ENCODE results near the gene DFFB.

The DFFB gene

DNA sequence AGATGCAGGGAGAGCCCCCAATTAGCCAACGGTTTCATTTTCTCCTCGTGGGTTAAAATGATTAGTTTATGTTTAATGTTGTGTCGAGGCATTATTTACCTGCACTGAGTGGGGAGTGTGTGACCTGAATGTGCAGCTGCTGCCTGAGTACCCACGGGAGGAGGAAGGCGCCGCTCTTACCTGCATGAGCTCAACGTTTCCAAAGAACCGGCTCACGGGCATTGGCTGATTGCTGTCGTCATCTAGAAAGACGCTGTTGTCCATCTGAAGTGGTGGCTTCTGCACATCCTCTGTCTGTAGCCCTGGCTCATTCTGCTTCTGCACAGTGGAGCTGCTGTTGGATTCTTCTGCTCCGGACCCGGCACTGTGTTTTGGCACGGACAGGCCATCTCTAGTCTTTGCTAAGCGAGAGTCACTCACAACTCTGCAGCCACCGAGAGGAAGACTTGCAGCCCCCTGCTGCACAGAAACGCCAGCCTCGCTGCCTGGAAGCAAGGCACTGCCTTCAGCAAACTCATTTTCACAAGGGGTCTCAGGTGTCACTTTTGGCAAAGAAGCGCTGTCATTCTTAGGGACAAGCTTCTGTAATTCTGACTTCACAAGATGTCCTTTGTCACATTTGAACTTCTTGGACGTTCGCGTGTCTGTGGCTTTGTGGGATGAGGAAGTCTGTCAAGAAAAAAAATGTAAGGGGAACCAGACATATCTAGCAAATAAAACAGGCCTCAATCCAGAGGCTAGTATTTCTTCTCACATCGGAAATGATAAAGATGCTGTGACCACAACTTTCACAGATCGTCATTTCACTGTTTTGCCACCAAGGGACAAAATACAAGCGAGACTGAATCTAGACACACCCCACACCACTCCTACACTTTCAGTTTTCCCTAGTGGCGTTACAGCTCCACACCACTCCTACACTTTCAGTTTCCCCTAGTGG lies 33.4 kb downstream of the DFFB start:
- H2AFZ ChIP-seq (ENCODE audit: insufficient read depth, low read length, poor library complexity): no peak overlapping the region
- H3K9me3 ChIP-seq (ENCODE audit: insufficient read depth, low read depth, low read length): no peaks in the 10 kb centered on the region
- no peaks in the 10 kb centered on the region for H3K27me3 ChIP-seq (ENCODE audit: insufficient read depth, low read length)
- DNase-seq: no peak
- H4K91ac ChIP-seq (ENCODE audit: low read depth, low read length): no peak overlapping the region
- no peak overlapping the region for H3K23ac ChIP-seq (ENCODE audit: low read length)
- no peaks in the 10 kb centered on the region for H3K79me1 ChIP-seq (ENCODE audit: low read length)
- no peaks in the 10 kb centered on the region for H3K79me2 ChIP-seq (ENCODE audit: control insufficient read depth, insufficient read depth, low read length, poor library complexity)
- H3K4ac ChIP-seq (ENCODE audit: low read depth, low read length): no peak overlapping the region
- H2BK5ac ChIP-seq (ENCODE audit: low read depth, low read length, poor library complexity): no peak overlapping the region
- H4K8ac ChIP-seq (ENCODE audit: low read depth, low read length): no peak overlapping the region
- no peak overlapping the region for H2AK5ac ChIP-seq (ENCODE audit: low read length)
- H2BK12ac ChIP-seq (ENCODE audit: low read length): no peak overlapping the region
- H3K14ac ChIP-seq (ENCODE audit: low read length): no peak overlapping the region
- H3K4me3 ChIP-seq (ENCODE audit: low read depth, low read length): no peak overlapping the region
- no peak overlapping the region for H3K9ac ChIP-seq (ENCODE audit: low read length)
- H3K18ac ChIP-seq (ENCODE audit: low read length): no peak overlapping the region
- H3K27ac ChIP-seq (ENCODE audit: low read depth, low read length): no peak overlapping the region
- no peaks in the 10 kb centered on the region for H3K4me1 ChIP-seq (ENCODE audit: control insufficient read depth in 1 of 2, insufficient read depth in 2 of 2, low read length in 2 of 2)
- no CpG with 5 or more reads among the region's 26 CpGs for WGBS (ENCODE audit: extremely low coverage, insufficient coverage, insufficient read length)
- peaks cover 44 to 53% of the 10 kb centered on the region in 2 experiments for H3K36me3 ChIP-seq (ENCODE audit: control insufficient read depth in 1 of 2, insufficient read depth in 2 of 2, low read length in 2 of 2)
- no peak overlapping the region for H2BK120ac ChIP-seq (ENCODE audit: insufficient read depth, low read length, poor library complexity)
- no peak overlapping the region for H3K4me2 ChIP-seq (ENCODE audit: low read length)
- no peak overlapping the region for H4K12ac ChIP-seq (ENCODE audit: low read depth, low read length)

DNA sequence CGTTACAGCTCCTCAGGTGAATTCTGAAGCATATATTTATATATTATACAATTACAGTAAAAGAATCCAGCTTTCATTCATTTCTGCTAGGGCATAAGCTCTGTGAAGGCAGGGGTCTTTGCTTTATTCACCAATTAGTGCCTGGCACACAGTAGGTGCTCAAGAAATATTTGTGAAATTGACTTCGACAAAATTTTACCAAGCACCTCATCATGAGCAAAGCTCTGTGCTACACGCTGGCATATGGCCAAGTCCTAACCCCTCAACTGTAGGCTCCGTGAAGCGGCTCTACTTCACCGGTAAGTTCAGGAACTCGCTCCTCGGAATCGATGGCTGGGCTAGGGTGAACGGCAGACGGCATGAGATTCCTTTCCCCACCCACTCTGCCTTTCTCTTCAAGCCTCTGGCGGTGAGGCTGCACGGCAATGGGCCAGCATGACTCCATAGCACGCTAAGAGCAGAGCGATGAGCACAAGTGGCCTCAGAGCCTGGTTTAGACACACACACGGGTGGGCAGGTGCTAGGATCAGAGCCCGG lies 34.1 kb downstream of the DFFB start:
- no peaks in the 10 kb centered on the region for H3K27me3 ChIP-seq (ENCODE audit: insufficient read depth, low read length)
- H2BK5ac ChIP-seq (ENCODE audit: low read depth, low read length, poor library complexity): no peak overlapping the region
- no peaks in the 10 kb centered on the region for H3K9me3 ChIP-seq (ENCODE audit: insufficient read depth, low read depth, low read length)
- H3K36me3 ChIP-seq (ENCODE audit: control insufficient read depth in 1 of 2, insufficient read depth in 2 of 2, low read length in 2 of 2): peaks cover 41 to 49% of the 10 kb centered on the region in 2 experiments
- H3K4me2 ChIP-seq (ENCODE audit: low read length): no peak overlapping the region
- H2BK12ac ChIP-seq (ENCODE audit: low read length): no peak overlapping the region
- H4K12ac ChIP-seq (ENCODE audit: low read depth, low read length): no peak overlapping the region
- H2AK5ac ChIP-seq (ENCODE audit: low read length): no peak overlapping the region
- H3K9ac ChIP-seq (ENCODE audit: low read length): no peak overlapping the region
- peaks cover 4% of the 10 kb centered on the region for H3K79me2 ChIP-seq (ENCODE audit: control insufficient read depth, insufficient read depth, low read length, poor library complexity)
- H4K91ac ChIP-seq (ENCODE audit: low read depth, low read length): no peak overlapping the region
- no peak overlapping the region for H3K4me3 ChIP-seq (ENCODE audit: low read depth, low read length)
- H2AFZ ChIP-seq (ENCODE audit: insufficient read depth, low read length, poor library complexity): no peak overlapping the region
- peaks cover 6% of the 10 kb centered on the region in 2 experiments for H3K4me1 ChIP-seq (ENCODE audit: control insufficient read depth in 1 of 2, insufficient read depth in 2 of 2, low read length in 2 of 2)
- no peaks in the 10 kb centered on the region for H3K79me1 ChIP-seq (ENCODE audit: low read length)
- H4K8ac ChIP-seq (ENCODE audit: low read depth, low read length): no peak overlapping the region
- no peak overlapping the region for H2BK120ac ChIP-seq (ENCODE audit: insufficient read depth, low read length, poor library complexity)
- WGBS (ENCODE audit: extremely low coverage, insufficient coverage, insufficient read length): no CpG with 5 or more reads among the region's 17 CpGs
- no peak overlapping the region for H3K14ac ChIP-seq (ENCODE audit: low read length)
- H3K23ac ChIP-seq (ENCODE audit: low read length): no peak overlapping the region
- no peak overlapping the region for H3K27ac ChIP-seq (ENCODE audit: low read depth, low read length)
- H3K18ac ChIP-seq (ENCODE audit: low read length): no peak overlapping the region
- H3K4ac ChIP-seq (ENCODE audit: low read depth, low read length): no peak overlapping the region
- no peak for DNase-seq

DNA sequence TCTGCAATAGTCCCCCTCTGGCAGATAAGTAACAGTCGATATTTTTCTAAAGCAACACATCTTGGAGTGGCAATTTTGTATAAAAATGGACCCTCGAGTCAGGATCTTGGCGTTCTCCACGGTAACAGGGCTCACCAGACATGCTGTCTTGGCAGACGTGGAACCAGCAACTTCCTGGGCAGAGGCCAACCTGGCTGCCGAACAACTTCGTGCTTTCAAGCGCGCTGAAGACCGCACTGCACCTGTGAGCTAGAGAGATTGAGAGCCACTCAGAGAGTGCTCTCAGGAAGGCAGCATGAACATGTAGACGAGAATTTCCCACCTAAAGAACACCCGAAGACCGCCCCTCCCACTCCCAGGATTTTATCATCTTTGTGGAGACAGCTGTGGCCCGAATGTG lies 35.5 kb downstream of the DFFB start:
- H4K91ac ChIP-seq (ENCODE audit: low read depth, low read length): no peak overlapping the region
- no peak overlapping the region for H3K23ac ChIP-seq (ENCODE audit: low read length)
- no peak for DNase-seq
- no peaks in the 10 kb centered on the region for H3K79me1 ChIP-seq (ENCODE audit: low read length)
- no peaks in the 10 kb centered on the region for H3K27me3 ChIP-seq (ENCODE audit: insufficient read depth, low read length)
- H3K14ac ChIP-seq (ENCODE audit: low read length): no peak overlapping the region
- no peak overlapping the region for H2AFZ ChIP-seq (ENCODE audit: insufficient read depth, low read length, poor library complexity)
- H3K4me2 ChIP-seq (ENCODE audit: low read length): no peak overlapping the region
- no peaks in the 10 kb centered on the region for H3K9me3 ChIP-seq (ENCODE audit: insufficient read depth, low read depth, low read length)
- H2AK5ac ChIP-seq (ENCODE audit: low read length): no peak overlapping the region
- no CpG with 5 or more reads among the region's 14 CpGs for WGBS (ENCODE audit: extremely low coverage, insufficient coverage, insufficient read length)
- H3K4me3 ChIP-seq (ENCODE audit: low read depth, low read length): no peak overlapping the region
- H4K12ac ChIP-seq (ENCODE audit: low read depth, low read length): no peak overlapping the region
- H4K8ac ChIP-seq (ENCODE audit: low read depth, low read length): no peak overlapping the region
- no peak overlapping the region for H3K27ac ChIP-seq (ENCODE audit: low read depth, low read length)
- no peak overlapping the region for H3K9ac ChIP-seq (ENCODE audit: low read length)
- no peak overlapping the region for H3K18ac ChIP-seq (ENCODE audit: low read length)
- no peak overlapping the region for H3K4ac ChIP-seq (ENCODE audit: low read depth, low read length)
- H3K36me3 ChIP-seq (ENCODE audit: control insufficient read depth in 1 of 2, insufficient read depth in 2 of 2, low read length in 2 of 2): peaks cover 33 to 42% of the 10 kb centered on the region in 2 experiments
- H3K79me2 ChIP-seq (ENCODE audit: control insufficient read depth, insufficient read depth, low read length, poor library complexity): peaks cover 4% of the 10 kb centered on the region
- H2BK5ac ChIP-seq (ENCODE audit: low read depth, low read length, poor library complexity): no peak overlapping the region
- H2BK120ac ChIP-seq (ENCODE audit: insufficient read depth, low read length, poor library complexity): no peak overlapping the region
- H2BK12ac ChIP-seq (ENCODE audit: low read length): no peak overlapping the region
- peaks cover 6 to 10% of the 10 kb centered on the region in 2 experiments for H3K4me1 ChIP-seq (ENCODE audit: control insufficient read depth in 1 of 2, insufficient read depth in 2 of 2, low read length in 2 of 2)

DNA sequence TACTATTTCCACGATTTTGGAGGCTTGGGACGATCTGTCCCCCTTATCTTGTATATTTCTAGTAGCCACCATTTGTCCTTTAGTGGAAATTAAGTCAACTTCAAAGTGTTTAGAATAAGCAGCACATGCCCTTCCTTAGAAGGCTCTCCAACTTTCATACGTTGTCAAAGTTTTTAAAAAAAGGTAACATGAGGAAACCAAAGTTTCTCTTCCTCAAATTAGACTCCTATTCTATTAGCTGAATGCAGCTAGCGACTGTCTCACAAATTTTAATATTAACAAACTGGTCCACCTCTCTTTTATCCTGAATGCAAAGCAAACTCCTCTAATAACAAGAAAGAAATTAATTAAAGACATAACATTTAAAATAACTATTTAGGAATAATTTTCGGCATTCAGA lies 35.9 kb downstream of the DFFB start:
- Histone ChIP-seq H3K27me3 (ENCODE audit: insufficient read depth, low read length) (no peaks in the 10 kb centered on the region), H4K12ac (ENCODE audit: low read depth, low read length) (no peak overlapping the region), H2BK12ac (ENCODE audit: low read length) (no peak overlapping the region), H3K4me2 (ENCODE audit: low read length) (no peak overlapping the region), H2AK5ac (ENCODE audit: low read length) (no peak overlapping the region), H3K79me1 (ENCODE audit: low read length) (no peaks in the 10 kb centered on the region), H2BK120ac (ENCODE audit: insufficient read depth, low read length, poor library complexity) (no peak overlapping the region), H3K23ac (ENCODE audit: low read length) (no peak overlapping the region), H3K79me2 (ENCODE audit: control insufficient read depth, insufficient read depth, low read length, poor library complexity) (peaks cover 5% of the 10 kb centered on the region), H3K9me3 (ENCODE audit: insufficient read depth, low read depth, low read length) (no peaks in the 10 kb centered on the region), H2BK5ac (ENCODE audit: low read depth, low read length, poor library complexity) (no peak overlapping the region), H3K27ac (ENCODE audit: low read depth, low read length) (no peak overlapping the region), H2AFZ (ENCODE audit: insufficient read depth, low read length, poor library complexity) (no peak overlapping the region), H3K14ac (ENCODE audit: low read length) (no peak overlapping the region), H4K91ac (ENCODE audit: low read depth, low read length) (no peak overlapping the region), H3K4me1 (ENCODE audit: control insufficient read depth in 1 of 2, insufficient read depth in 2 of 2, low read length in 2 of 2) (peaks cover 6 to 10% of the 10 kb centered on the region in 2 experiments), H3K4me3 (ENCODE audit: low read depth, low read length) (no peak overlapping the region), H3K9ac (ENCODE audit: low read length) (no peak overlapping the region), H3K36me3 (ENCODE audit: control insufficient read depth in 1 of 2, insufficient read depth in 2 of 2, low read length in 2 of 2) (peaks cover 33 to 41% of the 10 kb centered on the region in 2 experiments), H4K8ac (ENCODE audit: low read depth, low read length) (no peak overlapping the region), H3K18ac (ENCODE audit: low read length) (no peak overlapping the region), H3K4ac (ENCODE audit: low read depth, low read length) (no peak overlapping the region)
- no CpG with 5 or more reads among the region's 5 CpGs for WGBS (ENCODE audit: extremely low coverage, insufficient coverage, insufficient read length)
- no peak for DNase-seq
